HG02884 (cell line): ENCODE results near the gene DAB1.
"Not testable (repeated sequence)": the region's sequence is repeated elsewhere in the genome, so short reads cannot be mapped to it uniquely, and the experiment has no call there.

ENCODE experiments used
- ATAC-seq: cut with Tn5 transposase; IDR thresholded peaks from one replicate; pipeline ENCODE4 v1.9.1; 2021; ENCODE audit warnings: mild to moderate bottlenecking, moderate library complexity; ENCODE audit not compliant: unreplicated experiment

Gene DAB1

DNA sequence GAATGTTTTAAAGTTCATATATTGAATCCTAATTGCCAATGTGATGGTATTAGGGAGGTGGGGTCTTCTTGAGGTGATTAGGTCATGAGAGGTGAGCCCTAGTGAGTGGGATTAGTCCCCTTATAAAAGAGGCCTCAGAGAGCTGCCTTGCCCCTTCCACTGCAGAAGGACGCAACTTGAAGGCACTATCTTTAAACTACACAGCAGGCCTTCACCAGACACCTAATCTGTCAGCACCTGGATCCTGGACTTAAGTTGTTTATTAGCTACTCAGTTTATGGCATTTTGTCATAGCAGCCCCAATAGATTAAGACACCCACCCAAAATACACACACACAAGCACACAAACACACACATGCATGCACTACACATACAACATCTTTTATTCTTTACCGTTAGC lies 61.4 kb downstream of the DAB1 start:
- no peak for ATAC-seq

DNA sequence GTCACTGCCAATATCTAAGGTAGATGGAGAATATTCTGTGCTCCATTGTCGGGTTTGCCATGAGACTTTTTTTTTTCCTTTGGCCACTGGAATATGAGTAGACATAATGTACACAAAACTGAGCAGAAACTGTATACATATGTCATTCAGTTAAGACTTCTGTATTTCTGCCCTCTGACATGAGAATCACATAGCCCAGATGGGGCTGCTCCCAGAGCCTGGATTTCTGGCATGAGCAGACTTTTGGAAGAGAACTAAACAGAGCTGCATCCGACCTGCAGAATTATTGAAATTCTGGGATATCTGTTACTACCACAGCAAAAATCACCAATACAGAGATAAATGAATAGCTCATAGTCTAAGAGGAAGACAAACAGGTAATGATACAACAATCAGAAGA lies 62.3 kb downstream of the DAB1 start:
- no peak for ATAC-seq

DNA sequence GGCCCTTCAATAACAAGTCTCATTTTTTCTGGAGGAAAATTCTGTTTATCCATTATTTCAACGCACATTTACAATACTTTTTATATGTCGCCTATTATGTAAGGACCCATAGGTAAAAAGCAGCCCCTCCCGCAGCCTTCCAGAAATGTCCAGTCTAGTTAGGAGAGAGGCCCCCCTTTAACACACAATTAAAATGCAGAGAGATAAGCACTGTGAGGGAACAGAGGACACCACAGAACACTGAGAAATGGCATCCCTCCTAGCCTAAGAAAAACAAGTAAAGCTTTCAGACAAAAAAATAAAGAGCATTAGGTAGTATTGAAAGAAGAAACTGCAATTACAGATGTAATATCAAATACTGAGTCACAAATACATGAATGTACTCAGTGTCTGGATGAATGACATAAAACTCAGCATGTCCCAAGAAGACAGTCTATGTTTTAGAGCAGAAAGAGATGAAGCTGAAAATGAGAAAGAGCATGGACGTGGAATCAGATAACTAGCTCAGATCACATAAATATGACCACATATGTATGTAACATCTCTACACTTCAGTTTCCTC lies 62.9 kb downstream of the DAB1 start:
- no peak for ATAC-seq

DNA sequence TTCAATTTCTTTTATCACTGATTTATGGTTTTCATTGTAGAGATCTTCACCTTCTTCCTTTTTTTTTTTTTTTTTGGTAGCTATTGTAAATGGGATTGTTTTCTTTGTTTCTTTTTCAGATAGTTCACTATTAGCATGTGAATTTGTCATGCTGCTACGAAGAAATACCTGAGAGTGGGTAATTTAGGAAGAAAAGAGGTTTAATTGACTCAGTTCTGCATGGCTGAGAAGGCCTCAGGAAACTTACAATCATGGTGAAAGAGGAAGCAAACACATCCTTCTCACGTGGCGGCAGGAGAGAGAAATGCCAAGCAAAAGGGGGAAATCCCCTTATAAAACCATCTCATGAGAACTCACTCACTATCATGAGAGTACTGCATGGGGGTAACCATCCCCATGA lies 66.4 kb downstream of the DAB1 start:
- ATAC-seq: no peak

DNA sequence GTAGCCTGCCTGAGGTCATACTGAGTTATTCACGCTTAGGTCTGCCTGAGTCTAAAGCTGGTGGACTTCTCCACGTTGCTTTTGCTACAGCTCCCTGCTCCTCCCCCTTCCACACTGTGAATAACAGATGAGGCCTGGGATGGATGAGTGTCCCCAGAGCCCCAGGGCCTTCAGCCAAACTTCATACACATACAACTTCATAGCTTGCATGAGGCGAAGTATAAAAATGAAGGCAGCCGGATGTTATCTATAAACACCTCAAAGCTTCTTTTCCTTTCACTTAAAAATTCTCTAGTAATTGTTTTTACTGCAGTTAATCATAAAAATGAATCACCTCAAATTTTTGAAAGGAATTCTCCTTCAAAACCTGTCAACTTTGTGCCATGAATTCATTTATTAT lies 70.2 kb downstream of the DAB1 start:
- no peak for ATAC-seq

DNA sequence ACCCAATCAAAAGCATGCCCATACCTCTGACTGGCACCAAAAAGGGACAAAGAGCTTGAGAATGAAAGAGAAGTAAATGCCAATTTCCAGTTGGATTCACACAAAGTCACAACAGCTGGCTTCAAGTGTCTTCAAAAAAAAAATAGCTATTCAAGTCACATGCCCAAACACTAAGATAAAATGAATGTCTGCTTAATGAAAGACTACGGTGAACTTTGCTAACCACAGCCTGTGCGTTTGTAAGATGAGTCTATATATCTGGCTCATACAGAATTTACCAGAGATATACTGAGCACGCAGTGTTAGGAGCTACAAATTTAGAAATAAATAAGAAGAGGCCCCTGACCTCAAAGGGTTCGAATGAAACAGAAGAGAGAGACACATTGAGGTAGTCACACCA lies 73.2 kb downstream of the DAB1 start:
- no peak for ATAC-seq

DNA sequence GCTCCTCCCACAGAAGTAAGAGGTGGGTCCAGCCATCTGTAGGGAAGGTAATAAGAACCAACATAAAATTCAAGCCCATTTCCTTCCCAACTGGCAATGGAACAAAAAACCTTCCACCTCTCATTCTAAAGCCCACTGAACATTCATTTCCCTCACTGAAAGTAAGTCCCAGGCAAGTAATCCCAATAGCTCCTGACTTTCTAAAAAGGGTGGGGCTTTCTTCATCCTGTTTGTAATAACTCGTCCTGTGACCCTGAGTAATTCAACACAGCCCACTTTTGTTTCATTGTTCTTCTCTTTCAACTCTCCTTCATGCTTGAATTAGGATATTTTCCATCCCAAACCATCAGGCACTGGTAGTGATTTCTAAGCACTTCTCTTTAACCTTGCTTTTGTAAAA lies 74.9 kb downstream of the DAB1 start:
- no peak for ATAC-seq

DNA sequence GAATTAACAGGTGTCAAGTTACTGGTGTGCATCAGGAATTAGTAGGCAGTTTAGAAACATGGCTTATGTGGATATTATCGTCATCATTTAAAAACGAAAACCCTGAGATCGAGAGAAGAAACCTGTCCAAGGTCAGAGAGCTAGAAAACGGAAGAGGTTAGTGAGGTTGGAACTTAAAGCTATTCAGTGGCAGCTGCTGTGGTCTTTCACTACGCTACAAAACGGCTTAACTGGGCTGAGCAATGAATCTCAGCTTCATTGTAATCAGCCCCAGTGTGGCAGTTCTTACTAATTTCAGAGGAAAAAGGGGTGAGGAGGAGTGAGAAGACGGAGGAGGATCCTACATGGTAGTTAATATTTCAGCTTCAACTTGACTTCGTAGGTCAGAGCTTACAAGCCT lies 77.9 kb downstream of the DAB1 start:
- ATAC-seq: no peak

DNA sequence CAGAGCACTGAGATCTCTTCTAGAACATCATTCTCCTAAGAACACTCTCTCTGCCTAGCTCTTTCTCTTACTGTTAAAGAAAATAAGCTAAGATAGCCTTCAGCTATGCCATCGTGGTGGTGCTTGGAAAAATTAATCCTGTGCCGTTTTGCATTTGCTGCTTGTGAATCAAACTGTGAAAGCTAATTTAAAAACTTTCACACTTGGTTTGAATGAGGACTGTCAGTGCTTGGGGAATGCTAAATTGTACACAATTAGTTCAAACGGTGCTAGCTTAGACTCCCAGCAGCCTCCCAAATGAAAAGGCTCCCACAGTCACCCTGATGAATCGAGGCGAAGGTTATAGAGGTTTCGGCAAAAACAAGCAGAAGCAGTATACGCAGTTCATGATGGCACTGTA lies 79.6 kb downstream of the DAB1 start:
- no peak for ATAC-seq

DNA sequence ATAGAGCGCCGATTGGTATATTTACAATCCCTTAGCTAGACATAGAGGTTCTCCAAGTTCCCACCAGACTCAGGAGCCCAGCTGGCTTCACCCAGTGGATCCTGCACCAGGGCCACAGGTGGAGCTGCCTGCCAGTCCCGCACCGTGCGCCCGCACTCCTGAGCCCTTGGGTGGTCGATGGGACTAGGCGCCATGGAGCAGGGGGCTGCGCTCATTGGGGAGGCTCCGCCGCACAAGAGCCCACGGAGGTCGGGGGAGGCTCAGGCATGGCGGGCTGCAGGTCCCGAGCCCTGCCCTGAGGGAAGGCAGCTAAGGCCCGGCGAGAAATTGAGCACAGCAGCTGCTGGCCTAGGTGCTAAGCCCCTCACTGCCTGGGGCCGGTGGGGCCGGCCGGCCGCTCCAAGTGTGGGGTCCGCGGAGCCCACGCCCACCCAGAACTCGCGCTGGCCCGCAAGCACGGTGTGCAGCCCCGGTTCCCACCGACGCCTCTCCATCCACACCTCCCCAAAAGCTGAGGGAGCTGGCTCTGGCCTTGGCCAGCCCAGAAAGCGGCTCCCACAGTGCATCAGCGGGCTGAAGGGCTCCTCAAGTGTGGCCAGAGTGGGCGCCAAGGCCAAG lies 80.5 kb downstream of the DAB1 start:
- not testable (repeated sequence) for ATAC-seq

DNA sequence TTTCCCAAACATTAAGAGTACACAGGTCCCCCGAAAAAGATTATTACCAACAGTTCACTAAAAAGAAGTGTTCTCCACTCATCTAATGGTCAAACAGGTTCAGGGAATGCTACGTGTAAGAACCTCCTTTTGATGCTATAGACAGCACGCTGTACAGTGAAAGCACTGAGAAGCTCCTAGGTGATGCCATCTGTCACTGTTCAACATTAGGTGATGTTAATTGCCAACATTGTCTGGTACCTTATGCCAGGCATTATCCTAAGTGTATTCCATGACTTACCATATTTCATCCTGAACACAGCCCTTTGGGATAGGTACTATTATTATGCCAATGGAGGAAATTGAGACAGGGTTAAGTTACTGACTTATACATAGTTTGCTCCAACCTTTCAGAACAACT lies 82.1 kb downstream of the DAB1 start:
- ATAC-seq: no peak

DNA sequence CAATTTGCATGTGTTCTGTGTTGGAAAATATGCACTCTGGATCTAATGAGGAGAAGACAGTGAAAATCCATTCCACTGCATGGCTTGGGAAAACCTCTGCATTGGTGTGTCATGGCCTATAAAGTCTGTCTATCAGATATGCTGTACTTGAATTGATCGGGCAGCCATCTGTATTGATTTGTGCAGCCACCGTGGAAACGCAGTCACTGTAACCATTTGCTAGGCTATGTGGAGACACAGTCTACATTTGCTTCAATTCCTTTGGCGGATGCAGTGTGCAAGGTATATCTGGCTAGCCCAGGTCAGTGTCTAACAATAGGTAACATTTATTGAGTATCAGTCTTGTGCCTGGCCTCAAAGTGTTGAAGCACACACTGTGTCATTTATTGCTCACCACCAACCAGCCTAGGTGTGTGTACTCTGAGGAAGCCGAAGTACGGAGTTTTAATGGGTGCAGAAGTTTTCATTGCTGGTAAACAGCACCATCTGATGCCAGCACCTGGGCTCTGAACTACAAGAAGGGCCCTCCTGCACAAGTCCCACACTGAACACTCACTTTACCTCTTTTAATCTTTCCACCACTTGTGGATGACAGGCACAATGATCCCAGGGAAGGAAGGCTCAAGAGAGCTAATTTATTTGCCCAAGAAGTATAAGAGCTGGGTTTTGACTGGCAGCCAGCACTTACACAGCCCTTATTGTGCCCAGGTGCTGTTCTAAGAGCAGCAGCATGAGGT lies 83.4 kb downstream of the DAB1 start:
- ATAC-seq: no peak

DNA sequence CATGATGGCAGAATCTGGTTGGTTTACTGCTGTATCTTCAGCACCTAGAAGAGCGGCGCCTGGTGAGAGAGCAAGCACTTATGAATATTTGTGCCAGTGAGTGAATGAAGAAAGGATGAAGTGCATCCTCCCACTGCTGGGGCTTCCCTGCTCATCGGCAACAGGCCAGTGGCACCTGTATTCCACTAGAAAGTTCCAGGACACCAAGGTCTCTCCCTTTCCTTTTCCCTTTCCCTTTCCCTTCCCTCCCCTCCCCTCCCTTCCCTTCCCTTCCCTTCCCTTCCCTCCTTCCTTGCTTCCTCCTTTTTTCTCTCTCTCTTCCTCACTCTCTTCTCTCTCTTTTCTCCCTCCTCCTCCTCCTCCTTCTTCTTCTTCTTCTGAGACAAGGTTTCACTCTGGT lies 86.2 kb downstream of the DAB1 start:
- ATAC-seq: no peak

DNA sequence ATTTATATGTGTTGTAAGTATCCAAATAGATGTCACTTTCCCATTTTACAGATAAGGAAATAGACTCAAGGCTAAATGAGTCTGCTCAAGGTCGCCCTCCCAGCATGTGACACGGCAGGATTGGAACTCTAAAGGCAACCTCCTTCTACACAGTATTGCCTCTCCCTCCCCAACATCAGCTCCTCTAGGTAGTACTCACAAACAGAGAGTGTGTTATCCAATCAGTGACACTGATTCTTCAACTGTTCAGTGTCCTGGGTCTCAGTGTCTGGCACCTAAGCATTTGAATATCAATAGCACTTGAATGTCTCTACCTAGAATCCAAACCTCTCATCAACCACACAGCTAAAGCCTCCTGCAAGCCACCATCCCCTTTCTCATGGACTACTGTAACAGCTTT lies 87.1 kb downstream of the DAB1 start:
- no peak for ATAC-seq

DNA sequence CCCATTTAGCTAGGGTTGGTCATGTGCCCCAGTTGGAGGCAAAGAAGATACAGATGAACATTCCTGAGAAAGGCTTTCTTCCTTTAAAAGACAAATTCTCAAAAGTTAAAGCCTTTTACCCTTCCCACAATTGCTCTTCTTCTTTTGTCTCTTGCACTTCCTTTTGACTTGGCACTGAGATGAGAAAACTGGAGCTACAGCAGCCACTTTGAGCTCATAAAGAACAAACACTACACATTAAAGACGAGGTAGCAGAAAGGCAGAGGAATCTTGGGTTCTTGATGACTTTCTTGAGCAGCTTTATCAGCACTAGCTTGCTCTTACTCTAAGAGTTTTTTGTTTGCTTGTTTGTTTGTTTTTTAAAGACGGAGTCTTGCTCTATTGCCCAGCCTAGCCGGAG lies 92.2 kb downstream of the DAB1 start:
- no peak for ATAC-seq

DNA sequence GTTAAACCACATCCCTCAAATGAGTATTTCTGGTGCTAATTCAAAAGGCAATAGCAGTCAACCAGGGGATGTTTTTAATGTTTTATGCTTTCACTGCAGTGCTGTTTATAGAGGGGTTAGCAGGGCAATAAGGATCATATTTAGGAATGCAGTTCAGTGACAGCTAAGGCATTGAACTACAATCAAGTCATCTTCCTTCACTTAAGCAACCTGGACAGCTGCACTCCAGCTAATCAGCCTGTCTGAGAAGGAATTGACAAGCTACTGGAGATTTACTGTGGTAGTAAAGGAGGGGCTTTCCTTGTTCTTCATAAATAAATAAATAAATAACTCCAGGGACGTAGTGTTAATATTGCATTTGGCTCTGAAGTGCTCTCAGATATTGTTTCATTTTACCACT lies 93.9 kb downstream of the DAB1 start:
- ATAC-seq: no peak

DNA sequence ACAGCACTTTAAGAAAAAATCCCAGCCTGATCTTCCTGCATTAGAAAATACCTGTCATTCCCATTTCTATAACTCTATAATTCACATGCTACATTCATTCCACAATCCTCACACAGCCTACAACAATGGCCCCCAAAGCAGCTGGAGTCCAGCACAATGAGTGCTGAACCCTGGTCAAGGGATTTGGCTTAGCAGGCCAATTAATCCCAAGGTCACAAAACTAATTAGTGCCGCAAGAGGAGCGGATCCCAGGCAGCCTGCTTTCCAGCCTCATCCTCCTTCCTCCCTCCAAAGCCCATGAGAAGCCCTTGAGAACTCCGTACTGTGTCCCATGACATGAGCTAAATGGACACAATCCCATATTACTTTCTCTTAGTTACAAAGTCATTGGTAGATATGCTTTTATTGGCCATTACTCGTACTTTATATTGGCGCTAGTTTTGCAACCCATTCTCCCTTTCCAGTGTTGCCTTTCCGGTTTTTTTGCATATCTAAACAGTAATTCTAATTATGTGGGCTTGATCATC lies 94.8 kb downstream of the DAB1 start:
- ATAC-seq: no peak

DNA sequence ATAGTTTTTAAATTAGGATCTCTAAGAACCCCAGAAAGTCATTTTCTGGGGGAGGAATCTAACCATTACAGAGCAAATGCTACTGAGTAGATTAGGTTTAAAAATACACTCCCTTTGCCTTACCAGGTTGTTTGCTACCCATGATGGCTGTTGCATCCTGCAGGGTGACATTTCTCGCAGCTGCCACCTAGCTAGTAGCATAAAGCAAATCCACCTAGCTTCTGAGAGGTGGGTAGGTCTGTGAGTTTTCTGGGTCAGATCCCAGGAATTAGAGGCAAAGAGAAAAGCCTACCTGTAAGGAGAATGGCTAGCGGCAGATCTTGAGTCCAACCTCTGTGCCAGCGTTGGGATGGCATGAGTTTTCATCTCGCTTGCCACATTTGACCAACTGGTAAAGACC lies 95.9 kb downstream of the DAB1 start:
- no peak for ATAC-seq

DNA sequence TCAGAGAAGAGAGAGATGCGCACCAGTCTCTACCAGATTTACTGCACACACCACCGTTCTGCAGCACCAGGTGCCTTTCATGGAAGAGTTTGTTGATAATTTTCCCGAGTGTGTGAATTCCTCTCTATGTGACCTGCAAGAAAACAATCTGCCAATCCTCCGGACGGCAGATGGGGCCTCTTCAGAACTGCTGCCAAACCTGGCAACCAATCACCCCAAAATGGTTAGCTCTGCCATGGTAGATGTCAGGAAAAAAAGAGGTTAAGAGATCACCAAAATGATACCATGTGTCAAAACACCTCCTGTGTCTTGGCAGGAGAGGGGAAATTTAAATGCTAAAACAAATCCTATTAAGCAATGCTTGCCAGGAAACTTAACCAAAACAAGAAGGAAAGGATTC lies 96.5 kb downstream of the DAB1 start:
- ATAC-seq: no peak

DNA sequence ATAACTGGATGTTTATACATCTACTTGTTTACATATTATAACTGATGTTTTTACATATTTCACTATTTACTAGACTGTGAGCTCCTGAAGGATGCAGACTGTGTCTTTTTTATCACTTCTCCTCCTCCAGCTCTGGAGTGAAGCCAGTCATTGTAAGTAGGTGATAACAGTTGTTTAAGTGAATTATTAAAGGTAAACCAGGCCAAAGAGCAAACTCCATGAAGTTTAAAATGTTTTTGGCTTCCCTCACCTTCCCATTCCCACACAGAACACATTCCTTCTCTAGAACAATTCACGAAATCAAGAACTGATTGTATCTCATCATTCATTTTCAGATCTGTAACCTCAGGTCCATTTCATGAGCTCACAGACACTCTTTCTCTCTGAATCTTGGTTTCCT lies 98.3 kb downstream of the DAB1 start:
- ATAC-seq: no peak

DNA sequence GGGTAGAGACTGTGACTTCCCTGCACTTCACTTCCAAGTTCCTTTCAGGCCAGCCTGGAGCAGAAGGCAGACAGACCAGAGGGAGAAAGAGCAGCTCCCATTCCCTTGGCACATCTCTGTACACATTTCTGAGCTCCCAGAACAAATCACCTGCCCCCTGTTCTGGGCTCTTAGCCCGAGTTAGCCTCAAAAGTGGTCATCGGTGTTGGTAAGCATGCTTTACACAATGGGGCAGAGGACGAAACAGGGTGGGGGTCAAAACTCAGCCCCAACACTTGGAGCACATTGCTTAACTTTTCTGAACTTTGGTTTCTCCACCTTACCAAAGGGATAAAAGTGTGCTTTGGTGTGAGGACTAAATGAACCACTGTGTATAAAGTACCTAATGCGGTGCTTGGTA lies 98.7 kb downstream of the DAB1 start:
- ATAC-seq: no peak

DNA sequence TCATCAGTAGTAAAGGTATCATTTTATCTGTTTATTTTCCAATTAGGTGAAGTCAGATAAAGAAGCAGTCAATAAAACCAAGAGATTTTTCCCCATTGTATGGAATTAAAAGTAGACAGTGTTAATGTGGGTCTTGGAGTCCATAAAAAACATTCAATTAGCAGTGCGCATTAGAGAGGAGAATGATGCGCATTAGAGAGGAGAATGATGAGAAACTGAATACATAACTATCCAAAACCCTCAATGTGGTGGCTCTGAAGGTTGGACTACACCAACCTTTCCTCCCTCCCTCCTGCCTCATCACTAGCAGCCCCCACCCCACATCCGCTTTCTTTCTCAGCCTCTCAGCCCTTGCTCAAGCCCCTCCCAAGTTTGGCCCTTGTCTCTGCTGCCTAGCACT lies 99.5 kb downstream of the DAB1 start:
- no peak for ATAC-seq
